A673 (cell line): ENCODE measurements around the gene FBXW8. TPM values are rescaled to one million over a fixed set of nuclear protein-coding genes. Genes with fewer than 3 reads are reported as not detected.

Source experiments
- BruUV-seq: library from RNA; stranded (reverse); fragments of 400-500 nt; replicated peaks from 2 replicates; lab custom pipeline; 2021; lab: Mats Ljungman, UMichigan
- CTCF ChIA-PET: fragments of 300-600 bp; sonication (Branson Sonifier 250); formaldehyde crosslinking; loops from one replicate; lab custom pipeline; 2022; ENCODE audit warnings: antibody characterized with exemption; lab: Charles Lee
- POLR2A ChIA-PET: fragments of 300-600 bp; sonication (Branson Sonifier 250); formaldehyde crosslinking; loops from one replicate; lab custom pipeline; 2022; ENCODE audit warnings: antibody characterized with exemption; ENCODE audit not compliant: low non-redundant PET; lab: Charles Lee
- DNase-seq: peaks from one replicate; pipeline ENCODE4 v3.0.0-alpha.2; 2015; ENCODE audit warnings: low spot score
- H3K27ac ChIP-seq: fragments of 200-600 bp; sonication (generic); 2 replicates; pipeline ENCODE4 v1.5.1; 2016; ENCODE audit warnings: mixed run types, low read depth, mild to moderate bottlenecking, mixed read lengths, antibody characterized with exemption, low read length; ENCODE audit not compliant: poor library complexity, severe bottlenecking
- H3K27me3 ChIP-seq: fragments of 200-600 bp; sonication (generic); replicated peaks from 2 replicates; pipeline ENCODE4 v1.6.1; 2017; ENCODE audit warnings: mixed run types, low read depth, mild to moderate bottlenecking, mixed read lengths, antibody characterized with exemption, low read length; ENCODE audit not compliant: insufficient read depth, poor library complexity
- H3K36me3 ChIP-seq: fragments of 200-600 bp; sonication (generic); 2 replicates; pipeline ENCODE4 v1.6.1; 2016; ENCODE audit warnings: mixed run types, mild to moderate bottlenecking, mixed read lengths, antibody characterized with exemption, low read length; ENCODE audit not compliant: insufficient read depth, poor library complexity, severe bottlenecking
- H3K4me1 ChIP-seq: fragments of 200-600 bp; sonication (generic); 2 replicates; pipeline ENCODE4 v1.6.1; 2017; ENCODE audit warnings: mixed run types, mild to moderate bottlenecking, mixed read lengths, antibody characterized with exemption, low read length; ENCODE audit not compliant: insufficient read depth, poor library complexity, severe bottlenecking
- H3K4me3 ChIP-seq: fragments of 200-600 bp; sonication (generic); 2 replicates; pipeline ENCODE4 v1.5.1; 2016; ENCODE audit warnings: low read depth, mixed run types, mild to moderate bottlenecking, mixed read lengths, low read length; ENCODE audit not compliant: poor library complexity, severe bottlenecking
- H3K9me3 ChIP-seq: fragments of 200-600 bp; sonication (generic); 2 replicates; pipeline ENCODE4 v1.6.1; 2016; ENCODE audit warnings: mixed run types, low read depth, mild to moderate bottlenecking, mixed read lengths, antibody characterized with exemption, low read length; ENCODE audit not compliant: poor library complexity, severe bottlenecking
- EZH2 ChIP-seq: fragments of 200-600 bp; sonication (generic); IDR thresholded peaks from 2 replicates; pipeline ENCODE4 v1.6.1; 2017; ENCODE audit warnings: borderline replicate concordance, low read depth, mild to moderate bottlenecking, mixed read lengths, antibody characterized with exemption, low read length; ENCODE audit not compliant: poor library complexity, severe bottlenecking
- intact Hi-C: fragments of 100-400 bp; cut with micrococcal nuclease; formaldehyde crosslinking; loops from one replicate; pipeline ENCODE4 v1.10.0; 2022; ENCODE audit not compliant: unreplicated experiment
- total RNA-seq: library from RNA; stranded (reverse); gene quantifications from 2 replicates; pipeline ENCODE4 v1.2.3, GENCODE V29; 2021
- TF ChIP-seq, protein P1 (sequence below): fragments of 300-800, 200-600 bp; sonication (generic); conservative IDR thresholded peaks from 2 replicates; pipeline ENCODE4 v1.5.1; 2017; ENCODE audit warnings: low read depth, mild to moderate bottlenecking, antibody characterized with exemption, low read length, moderate library complexity, mixed read lengths

Gene FBXW8
- total RNA-seq, 1 experiment from 2014 or later, result 14.8 TPM

DNA sequence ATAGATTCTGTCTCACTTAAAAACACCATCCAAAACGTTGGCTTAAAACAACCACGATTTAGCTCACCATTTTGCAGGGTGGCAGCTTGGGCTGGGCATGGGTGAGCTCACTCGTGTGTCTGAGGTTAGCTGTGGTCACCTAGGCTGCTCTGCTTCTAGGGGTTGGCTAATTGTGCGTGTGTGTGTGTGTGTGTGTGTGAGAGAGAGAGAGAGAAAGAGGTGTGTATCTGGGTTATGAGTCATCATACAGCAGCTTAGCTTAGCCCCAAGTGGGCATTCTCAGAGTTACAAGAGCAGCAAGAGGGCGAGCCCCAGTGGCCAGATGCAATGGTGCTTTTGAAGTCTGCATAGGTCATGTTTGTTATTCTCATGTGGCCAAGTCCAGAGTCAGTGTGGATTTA lies 6.0 kb downstream of the FBXW8 start:
- ChIA-PET CTCF (no interaction called here), POLR2A (interaction anchor here (0.6 kb wide), 1 partner anchor 259 kb away, joined by 6 read pairs; no protein-coding TSS in a partner anchor)
- peaks cover 34% of the 10 kb centered on the region for H3K4me1 ChIP-seq
- peaks cover 3% of the 10 kb centered on the region for H3K36me3 ChIP-seq
- intact Hi-C loops, result no loop called here
- H3K27ac ChIP-seq, result no peak overlapping the region
- no peak for DNase-seq
- no peaks in the 10 kb centered on the region for H3K9me3 ChIP-seq
- H3K4me3 ChIP-seq, result no peak overlapping the region
- TF ChIP-seq EZH2, result no peak
- TF ChIP-seq, protein P1, sequence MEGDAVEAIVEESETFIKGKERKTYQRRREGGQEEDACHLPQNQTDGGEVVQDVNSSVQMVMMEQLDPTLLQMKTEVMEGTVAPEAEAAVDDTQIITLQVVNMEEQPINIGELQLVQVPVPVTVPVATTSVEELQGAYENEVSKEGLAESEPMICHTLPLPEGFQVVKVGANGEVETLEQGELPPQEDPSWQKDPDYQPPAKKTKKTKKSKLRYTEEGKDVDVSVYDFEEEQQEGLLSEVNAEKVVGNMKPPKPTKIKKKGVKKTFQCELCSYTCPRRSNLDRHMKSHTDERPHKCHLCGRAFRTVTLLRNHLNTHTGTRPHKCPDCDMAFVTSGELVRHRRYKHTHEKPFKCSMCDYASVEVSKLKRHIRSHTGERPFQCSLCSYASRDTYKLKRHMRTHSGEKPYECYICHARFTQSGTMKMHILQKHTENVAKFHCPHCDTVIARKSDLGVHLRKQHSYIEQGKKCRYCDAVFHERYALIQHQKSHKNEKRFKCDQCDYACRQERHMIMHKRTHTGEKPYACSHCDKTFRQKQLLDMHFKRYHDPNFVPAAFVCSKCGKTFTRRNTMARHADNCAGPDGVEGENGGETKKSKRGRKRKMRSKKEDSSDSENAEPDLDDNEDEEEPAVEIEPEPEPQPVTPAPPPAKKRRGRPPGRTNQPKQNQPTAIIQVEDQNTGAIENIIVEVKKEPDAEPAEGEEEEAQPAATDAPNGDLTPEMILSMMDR, result no peak
- H3K27me3 ChIP-seq, result no peaks in the 10 kb centered on the region
- no TSS peak for BruUV-seq

DNA sequence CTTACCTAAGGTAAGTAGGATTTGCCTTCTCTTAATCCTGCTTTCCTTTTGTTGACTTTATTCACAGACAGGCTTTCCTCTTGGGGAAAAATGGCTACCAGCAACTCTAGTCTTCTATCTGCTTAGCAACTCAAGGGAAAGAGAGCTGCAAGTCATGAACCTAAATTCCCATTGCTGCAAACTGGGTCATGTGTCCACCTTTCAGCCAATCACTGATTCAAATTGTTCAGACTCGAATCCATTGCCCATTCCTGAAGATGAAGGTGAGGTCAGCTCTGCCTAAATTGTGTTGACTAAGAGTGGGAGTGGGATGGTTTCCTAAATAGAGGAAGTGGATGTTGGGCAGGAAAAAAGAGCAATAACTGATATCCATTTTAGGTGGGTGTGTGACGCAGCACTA lies 7.7 kb downstream of the FBXW8 start:
- TF ChIP-seq, protein P1, result no peak
- TF ChIP-seq EZH2, result no peak
- ChIA-PET POLR2A (no interaction called here), CTCF (no interaction called here)
- Histone ChIP-seq H3K4me1 (peaks cover 45% of the 10 kb centered on the region), H3K27ac (no peak overlapping the region), H3K27me3 (no peaks in the 10 kb centered on the region), H3K9me3 (no peaks in the 10 kb centered on the region), H3K36me3 (peaks cover under 1% of the 10 kb centered on the region), H3K4me3 (no peak overlapping the region)
- BruUV-seq, result no TSS peak
- no peak for DNase-seq
- intact Hi-C loops, result no loop called here

DNA sequence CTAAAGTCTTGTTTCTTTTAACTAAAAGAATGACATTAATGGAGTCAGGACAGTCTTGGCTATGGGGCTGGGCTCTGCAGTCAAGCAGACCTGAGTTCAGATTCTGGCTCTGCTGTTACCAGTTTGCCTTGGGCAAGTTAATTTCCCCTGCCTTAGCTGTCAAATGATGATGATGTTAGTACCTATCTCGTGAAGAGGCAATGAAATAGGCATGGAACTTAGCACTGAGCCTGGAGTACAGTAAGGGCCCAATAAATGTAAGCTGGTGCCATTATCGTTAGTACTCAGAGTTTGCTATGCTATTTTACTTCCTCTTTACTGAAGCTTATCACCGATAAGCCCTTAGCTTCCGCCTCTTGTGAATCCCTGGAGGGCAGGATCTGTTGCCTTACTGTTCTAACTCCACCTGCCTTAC lies 8.5 kb downstream of the FBXW8 start:
- Histone ChIP-seq H3K27me3 (no peaks in the 10 kb centered on the region), H3K9me3 (no peaks in the 10 kb centered on the region), H3K4me3 (no peak overlapping the region), H3K4me1 (peaks cover 45% of the 10 kb centered on the region), H3K36me3 (no peaks in the 10 kb centered on the region), H3K27ac (peak overlapping the region; percentile 63)
- CTCF ChIA-PET, result no interaction called here
- DNase-seq, result peak; percentile 52
- POLR2A ChIA-PET, result no interaction called here
- no TSS peak for BruUV-seq
- TF ChIP-seq, protein P1, result no peak
- TF ChIP-seq EZH2, result no peak
- intact Hi-C loops, result no loop called here
